Measurements from ENCODE around the gene GRHL1. TPM values are rescaled to one million over a fixed set of nuclear protein-coding genes. Genes with fewer than 3 reads are reported as not detected.

GRHL1 gene
- 5.3 TPM for polyA plus RNA-seq (2013, experiment 1 of 4)
- polyA plus RNA-seq (2013, experiment 2 of 4), result 6.2 TPM
- polyA plus RNA-seq (2013, experiment 3 of 4), result 5.4 TPM
- polyA plus RNA-seq (2013, experiment 4 of 4), result 5.8 TPM

GRCh38 chr2:9951522-9952285 lies at the start of gene GRHL1:
TSS of gene GRHL1 (plus strand) at chr2:9951693. CDS start at chr2:9951834, 141 bp downstream.
- Histone ChIP-seq H3K4me1 (ENCODE audit: control insufficient read depth, insufficient read depth, low read length) (no peaks in the 10 kb centered on the region), H3K36me3 (ENCODE audit: control insufficient read depth, insufficient read depth, low read length) (no peaks in the 10 kb centered on the region), H3K27ac (ENCODE audit: insufficient read depth, low read depth, low read length, poor library complexity, severe bottlenecking) (no peak within 1 kb of the TSS), H3K4me3 (ENCODE audit: insufficient read depth, low read depth, low read length) (peak within 1 kb of the TSS; percentile 57), H3K27me3 (ENCODE audit: control insufficient read depth, insufficient read depth, low read length, poor library complexity, severe bottlenecking) (peaks cover 59% of the 10 kb centered on the region), H3K9me3 (ENCODE audit: control insufficient read depth, low read length) (no peaks in the 10 kb centered on the region)
- 0 to 1% methylated on average over 111 of the region's 111 CpGs for WGBS, 2 experiments

- 93 to 97% methylated on average over 1 of the region's 1 CpG for WGBS, 2 experiments
- no peak overlapping the region for H3K4me3 ChIP-seq (ENCODE audit: insufficient read depth, low read depth, low read length)
- H3K36me3 ChIP-seq (ENCODE audit: control insufficient read depth, insufficient read depth, low read length), result no peaks in the 10 kb centered on the region
- H3K4me1 ChIP-seq (ENCODE audit: control insufficient read depth, insufficient read depth, low read length), result no peaks in the 10 kb centered on the region
- H3K27me3 ChIP-seq (ENCODE audit: control insufficient read depth, insufficient read depth, low read length, poor library complexity, severe bottlenecking), result no peaks in the 10 kb centered on the region
- no peaks in the 10 kb centered on the region for H3K9me3 ChIP-seq (ENCODE audit: control insufficient read depth, low read length)
- no peak overlapping the region for H3K27ac ChIP-seq (ENCODE audit: insufficient read depth, low read depth, low read length, poor library complexity, severe bottlenecking)
Measured at GRCh38 chr2:9905413-9905812, 46.1 kb upstream of the GRHL1 start.

GRCh38 chr2:9907402-9907801 lies 44.1 kb upstream of the GRHL1 start:
- no peaks in the 10 kb centered on the region for H3K27me3 ChIP-seq (ENCODE audit: control insufficient read depth, insufficient read depth, low read length, poor library complexity, severe bottlenecking)
- WGBS, 2 experiments, result 92 to 95% methylated on average over 7 of the region's 7 CpGs
- H3K27ac ChIP-seq (ENCODE audit: insufficient read depth, low read depth, low read length, poor library complexity, severe bottlenecking), result no peak overlapping the region
- no peaks in the 10 kb centered on the region for H3K9me3 ChIP-seq (ENCODE audit: control insufficient read depth, low read length)
- no peaks in the 10 kb centered on the region for H3K4me1 ChIP-seq (ENCODE audit: control insufficient read depth, insufficient read depth, low read length)
- H3K36me3 ChIP-seq (ENCODE audit: control insufficient read depth, insufficient read depth, low read length), result no peaks in the 10 kb centered on the region
- H3K4me3 ChIP-seq (ENCODE audit: insufficient read depth, low read depth, low read length), result no peak overlapping the region

- Histone ChIP-seq H3K9me3 (ENCODE audit: control insufficient read depth, low read length) (no peaks in the 10 kb centered on the region), H3K27ac (ENCODE audit: insufficient read depth, low read depth, low read length, poor library complexity, severe bottlenecking) (no peak overlapping the region), H3K4me1 (ENCODE audit: control insufficient read depth, insufficient read depth, low read length) (no peaks in the 10 kb centered on the region), H3K27me3 (ENCODE audit: control insufficient read depth, insufficient read depth, low read length, poor library complexity, severe bottlenecking) (no peaks in the 10 kb centered on the region), H3K36me3 (ENCODE audit: control insufficient read depth, insufficient read depth, low read length) (no peaks in the 10 kb centered on the region), H3K4me3 (ENCODE audit: insufficient read depth, low read depth, low read length) (no peak overlapping the region)
- WGBS, 2 experiments, result 100% methylated on average over 1 of the region's 1 CpG; no CpG with 5 or more reads in 1 of the 2 experiments
Measured at GRCh38 chr2:9908639-9909038, 42.9 kb upstream of the GRHL1 start.

- no peak overlapping the region for H3K27ac ChIP-seq (ENCODE audit: insufficient read depth, low read depth, low read length, poor library complexity, severe bottlenecking)
- WGBS, 2 experiments, result 94 to 100% methylated on average over 2 of the region's 2 CpGs
- no peaks in the 10 kb centered on the region for H3K27me3 ChIP-seq (ENCODE audit: control insufficient read depth, insufficient read depth, low read length, poor library complexity, severe bottlenecking)
- no peak overlapping the region for H3K4me3 ChIP-seq (ENCODE audit: insufficient read depth, low read depth, low read length)
- no peaks in the 10 kb centered on the region for H3K4me1 ChIP-seq (ENCODE audit: control insufficient read depth, insufficient read depth, low read length)
- no peaks in the 10 kb centered on the region for H3K36me3 ChIP-seq (ENCODE audit: control insufficient read depth, insufficient read depth, low read length)
- H3K9me3 ChIP-seq (ENCODE audit: control insufficient read depth, low read length), result no peaks in the 10 kb centered on the region
Measured at GRCh38 chr2:9909106-9909505, 42.4 kb upstream of the GRHL1 start.

GRCh38 chr2:9910699-9911098 lies 40.8 kb upstream of the GRHL1 start:
- Histone ChIP-seq H3K36me3 (ENCODE audit: control insufficient read depth, insufficient read depth, low read length) (no peaks in the 10 kb centered on the region), H3K27ac (ENCODE audit: insufficient read depth, low read depth, low read length, poor library complexity, severe bottlenecking) (no peak overlapping the region), H3K9me3 (ENCODE audit: control insufficient read depth, low read length) (no peaks in the 10 kb centered on the region), H3K27me3 (ENCODE audit: control insufficient read depth, insufficient read depth, low read length, poor library complexity, severe bottlenecking) (no peaks in the 10 kb centered on the region), H3K4me3 (ENCODE audit: insufficient read depth, low read depth, low read length) (no peak overlapping the region), H3K4me1 (ENCODE audit: control insufficient read depth, insufficient read depth, low read length) (no peaks in the 10 kb centered on the region)
- WGBS, 2 experiments, result 79 to 87% methylated on average over 4 of the region's 4 CpGs

- Histone ChIP-seq H3K27me3 (ENCODE audit: control insufficient read depth, insufficient read depth, low read length, poor library complexity, severe bottlenecking) (no peaks in the 10 kb centered on the region), H3K4me1 (ENCODE audit: control insufficient read depth, insufficient read depth, low read length) (no peaks in the 10 kb centered on the region), H3K36me3 (ENCODE audit: control insufficient read depth, insufficient read depth, low read length) (no peaks in the 10 kb centered on the region), H3K9me3 (ENCODE audit: control insufficient read depth, low read length) (no peaks in the 10 kb centered on the region), H3K4me3 (ENCODE audit: insufficient read depth, low read depth, low read length) (no peak overlapping the region), H3K27ac (ENCODE audit: insufficient read depth, low read depth, low read length, poor library complexity, severe bottlenecking) (no peak overlapping the region)
- WGBS, 2 experiments, result 92 to 97% methylated on average over 3 to 4 of the region's 4 CpGs
Measured at GRCh38 chr2:9912468-9912867, 39.0 kb upstream of the GRHL1 start.

- WGBS, 2 experiments, result 86 to 90% methylated on average over 9 of the region's 9 CpGs
- no peak overlapping the region for H3K4me3 ChIP-seq (ENCODE audit: insufficient read depth, low read depth, low read length)
- H3K36me3 ChIP-seq (ENCODE audit: control insufficient read depth, insufficient read depth, low read length), result no peaks in the 10 kb centered on the region
- H3K4me1 ChIP-seq (ENCODE audit: control insufficient read depth, insufficient read depth, low read length), result no peaks in the 10 kb centered on the region
- H3K27ac ChIP-seq (ENCODE audit: insufficient read depth, low read depth, low read length, poor library complexity, severe bottlenecking), result no peak overlapping the region
- H3K9me3 ChIP-seq (ENCODE audit: control insufficient read depth, low read length), result no peaks in the 10 kb centered on the region
- no peaks in the 10 kb centered on the region for H3K27me3 ChIP-seq (ENCODE audit: control insufficient read depth, insufficient read depth, low read length, poor library complexity, severe bottlenecking)
Measured at GRCh38 chr2:9914384-9915065, 37.0 kb upstream of the GRHL1 start.

GRCh38 chr2:9918275-9918674 lies 33.2 kb upstream of the GRHL1 start:
- 68 to 75% methylated on average over 2 of the region's 2 CpGs for WGBS, 2 experiments
- Histone ChIP-seq H3K4me3 (ENCODE audit: insufficient read depth, low read depth, low read length) (no peak overlapping the region), H3K27me3 (ENCODE audit: control insufficient read depth, insufficient read depth, low read length, poor library complexity, severe bottlenecking) (no peaks in the 10 kb centered on the region), H3K36me3 (ENCODE audit: control insufficient read depth, insufficient read depth, low read length) (no peaks in the 10 kb centered on the region), H3K27ac (ENCODE audit: insufficient read depth, low read depth, low read length, poor library complexity, severe bottlenecking) (no peak overlapping the region), H3K9me3 (ENCODE audit: control insufficient read depth, low read length) (no peaks in the 10 kb centered on the region), H3K4me1 (ENCODE audit: control insufficient read depth, insufficient read depth, low read length) (no peaks in the 10 kb centered on the region)

- no peaks in the 10 kb centered on the region for H3K9me3 ChIP-seq (ENCODE audit: control insufficient read depth, low read length)
- H3K27me3 ChIP-seq (ENCODE audit: control insufficient read depth, insufficient read depth, low read length, poor library complexity, severe bottlenecking), result no peaks in the 10 kb centered on the region
- no peak overlapping the region for H3K4me3 ChIP-seq (ENCODE audit: insufficient read depth, low read depth, low read length)
- H3K36me3 ChIP-seq (ENCODE audit: control insufficient read depth, insufficient read depth, low read length), result no peaks in the 10 kb centered on the region
- H3K27ac ChIP-seq (ENCODE audit: insufficient read depth, low read depth, low read length, poor library complexity, severe bottlenecking), result no peak overlapping the region
- WGBS, 2 experiments, result 73 to 78% methylated on average over 3 of the region's 3 CpGs
- H3K4me1 ChIP-seq (ENCODE audit: control insufficient read depth, insufficient read depth, low read length), result no peaks in the 10 kb centered on the region
Measured at GRCh38 chr2:9919512-9919911, 32.0 kb upstream of the GRHL1 start.

All from ectodermal cell (in vitro differentiated cells).